Endothelial cell of umbilical vein (primary cell): Measurements from ENCODE around the gene SERPINI1. TPM values are rescaled to one million over a fixed set of nuclear protein-coding genes. Genes with fewer than 3 reads are reported as not detected.
A peak's percentile ranks its signal among the peaks of the same experiment; 100 is the strongest.

Experiments
- BruUV-seq: library from RNA; stranded (reverse); fragments of 400-500 nt; replicated peaks from 2 replicates; lab custom pipeline; 2021; lab: Mats Ljungman, UMichigan
- CTCF ChIA-PET: fragments of 300-600, 350-600 bp; sonication (Branson Sonifier 250); formaldehyde crosslinking; loops from one replicate; lab custom pipeline; 2021; ENCODE audit warnings: antibody characterized with exemption, inconsistent platforms; lab: Charles Lee
- POLR2A ChIA-PET: fragments of 300-600, 350-600 bp; sonication (Branson Sonifier 250); formaldehyde crosslinking; loops from one replicate; lab custom pipeline; 2021; ENCODE audit warnings: antibody characterized with exemption, inconsistent platforms; lab: Charles Lee
- DNase-seq: peaks from one replicate; pipeline ENCODE4 v3.0.0-alpha.2; 2011; ENCODE audit warnings: low read depth, low spot score
- FAIRE-seq: peaks from 2 replicates; lab custom pipeline; 2011; peaks lifted over from hg19 to GRCh38; lab: Jason Lieb, UNC
- H2AFZ ChIP-seq: 2 replicates; pipeline ENCODE4 v1.6.0; 2012; ENCODE audit warnings: low read depth, low read length, control low read depth, inconsistent platforms
- H3K27ac ChIP-seq: 2 replicates; pipeline ENCODE4 v1.5.1; 2011; ENCODE audit warnings: low read depth, mild to moderate bottlenecking, control low read depth, low read length, moderate library complexity; ENCODE audit not compliant: insufficient read depth
- H3K27me3 ChIP-seq, 2 experiments: 2 replicates each; pipeline versions ENCODE4 v1.6.0 to v1.6.1; 2011; ENCODE audit warnings: low read length in 2 of 2, mixed read lengths in 1 of 2; ENCODE audit not compliant: control insufficient read depth in 2 of 2, insufficient read depth in 2 of 2
- H3K36me3 ChIP-seq, 2 experiments: 2 replicates in 1 of 2; 3 replicates in 1 of 2; pipeline ENCODE4 v1.5.1; 2011; ENCODE audit warnings: low read length in 2 of 2, mild to moderate bottlenecking in 1 of 2, moderate library complexity in 1 of 2; ENCODE audit not compliant: control insufficient read depth in 2 of 2, insufficient read depth in 2 of 2; ENCODE audit errors: extremely low read depth in 1 of 2
- H3K4me1 ChIP-seq: 3 replicates; pipeline ENCODE4 v1.5.1; 2011; ENCODE audit warnings: mild to moderate bottlenecking, low read length; ENCODE audit not compliant: control insufficient read depth, insufficient read depth; ENCODE audit errors: extremely low read depth
- H3K4me2 ChIP-seq: 2 replicates; pipeline ENCODE4 v1.6.1; 2011; ENCODE audit warnings: low read length, control low read depth, mixed read lengths; ENCODE audit not compliant: insufficient read depth
- H3K4me3 ChIP-seq, 3 experiments: fragments of 200-600 bp in 1 of 3; sonication (generic), shearing (Covaris generic) in 1 of 3; replicated peaks in 1 of 3; 2 replicates each; pipeline ENCODE4 v1.5.1; 2011 to 2016; ENCODE audit warnings: control low read depth in 3 of 3, low read length in 3 of 3, mild to moderate bottlenecking in 2 of 3, inconsistent platforms in 1 of 3, low read depth in 1 of 3, moderate library complexity in 1 of 3; ENCODE audit not compliant: insufficient read depth in 1 of 3
- H3K79me2 ChIP-seq: 2 replicates; pipeline ENCODE4 v1.6.0; 2012; ENCODE audit warnings: low read length, inconsistent platforms; ENCODE audit not compliant: control insufficient read depth, insufficient read depth
- H3K9ac ChIP-seq: replicated peaks from 2 replicates; pipeline ENCODE3; 2011; ENCODE audit warnings: low read length, control low read depth; ENCODE audit not compliant: insufficient read depth; ENCODE audit errors: extremely low read depth
- H3K9me1 ChIP-seq: replicated peaks from 3 replicates; pipeline ENCODE4 v1.6.0; 2011; ENCODE audit warnings: mild to moderate bottlenecking, low read length; ENCODE audit not compliant: control insufficient read depth, insufficient read depth; ENCODE audit errors: extremely low read depth
- H3K9me3 ChIP-seq: replicated peaks from 2 replicates; pipeline ENCODE4 v1.5.1; 2012; ENCODE audit warnings: low read length, inconsistent platforms; ENCODE audit not compliant: control insufficient read depth, insufficient read depth
- H4K20me1 ChIP-seq: replicated peaks from 2 replicates; pipeline ENCODE3; 2011; ENCODE audit warnings: mild to moderate bottlenecking, low read length; ENCODE audit not compliant: control insufficient read depth, insufficient read depth; ENCODE audit errors: extremely low read depth
- CTCF ChIP-seq, 2 donors: IDR thresholded peaks; 1 replicate in 1 of 2; 2 replicates in 1 of 2; pipeline ENCODE4 v1.5.1; 2011; ENCODE audit warnings: low read length in 2 of 2, mild to moderate bottlenecking in 2 of 2, moderate library complexity in 2 of 2, control low read depth in 1 of 2, inconsistent platforms in 1 of 2, low read depth in 1 of 2; ENCODE audit not compliant: insufficient read depth in 1 of 2; ENCODE audit errors: extremely low read depth in 1 of 2
- EZH2 ChIP-seq: IDR thresholded peaks from 2 replicates; pipeline ENCODE4 v1.6.1; 2012; ENCODE audit warnings: borderline replicate concordance, low read depth, mild to moderate bottlenecking, moderate library complexity, low read length, inconsistent platforms; ENCODE audit not compliant: severe bottlenecking
- FOS ChIP-seq: IDR thresholded peaks from 2 replicates; pipeline ENCODE4 v1.6.1; 2011; ENCODE audit warnings: mild to moderate bottlenecking, low read length, moderate library complexity, borderline replicate concordance; ENCODE audit not compliant: insufficient read depth
- GATA2 ChIP-seq: IDR thresholded peaks from 2 replicates; pipeline ENCODE4 v1.7.0; 2011; ENCODE audit warnings: low read depth, mild to moderate bottlenecking, moderate library complexity, mixed read lengths, low read length; ENCODE audit not compliant: insufficient read length, insufficient read depth
- JUN ChIP-seq: IDR thresholded peaks from 2 replicates; pipeline ENCODE4 v1.6.1; 2011; ENCODE audit warnings: borderline replicate concordance, low read depth; ENCODE audit not compliant: insufficient read length, insufficient read depth
- MAX ChIP-seq: IDR thresholded peaks from 2 replicates; pipeline ENCODE4 v1.6.1; 2011; ENCODE audit not compliant: insufficient read depth, insufficient read length
- MYC ChIP-seq: IDR thresholded peaks from one replicate; pipeline ENCODE4 v1.6.1; 2011; ENCODE audit warnings: mild to moderate bottlenecking, low read depth, low read length
- POLR2A ChIP-seq: IDR thresholded peaks from 2 replicates; pipeline ENCODE4 v1.6.1; 2012; ENCODE audit warnings: low read depth, mild to moderate bottlenecking, control low read depth, low read length
- POLR2AphosphoS5 ChIP-seq: IDR thresholded peaks from 2 replicates; pipeline ENCODE4 v1.6.1; 2012; ENCODE audit warnings: low read depth, mild to moderate bottlenecking, control low read depth, low read length, moderate library complexity; ENCODE audit not compliant: insufficient read depth
- dilution Hi-C: fragments of 300-500 bp; cut with MboI; formaldehyde crosslinking; loops from one replicate; pipeline ENCODE4 v1.15.0; 2019; ENCODE audit warnings: low sequenced_read_pairs; ENCODE audit not compliant: extremely low pct_ligation_motif_present
- intact Hi-C: fragments of 100-400 bp; cut with micrococcal nuclease; formaldehyde crosslinking; loops from one replicate; pipeline ENCODE4 v1.10.0; 2022
- polyA plus RNA-seq, 4 experiments: library from polyadenylated mRNA; depleted of rRNA in 3 of 4; stranded (reverse) in 3 of 4; unstranded in 1 of 4; fragments of >200 nt; gene quantifications; 2 replicates each; pipeline versions ENCODE4 v1.2.1 to v1.2.3, GENCODE V29; 2011 to 2012; ENCODE audit warnings: missing spikeins in 1 of 4
- total RNA-seq: library from RNA; stranded (reverse); gene quantifications from 2 replicates; pipeline ENCODE4 v1.2.3, GENCODE V29; 2021

The SERPINI1 gene
- total and polyA plus RNA-seq, 2 donors (not counting 3 experiments of a cell fraction or from before 2014, with no cell fraction given) = 0.22 to 0.28 TPM

- no TSS peak for BruUV-seq
- Histone ChIP-seq H3K4me1 (no peaks in the 10 kb centered on the region), H3K27ac (no peak overlapping the region), H3K9me1 (no peaks in the 10 kb centered on the region), H3K4me2 (no peak overlapping the region), H3K27me3 (peaks cover 0 to 9% of the 10 kb centered on the region in 2 experiments), H2AFZ (no peak overlapping the region), H3K4me3 (no peak overlapping the region), H4K20me1 (no peaks in the 10 kb centered on the region), H3K79me2 (no peaks in the 10 kb centered on the region), H3K36me3 (no peaks in the 10 kb centered on the region), H3K9me3 (no peaks in the 10 kb centered on the region), H3K9ac (no peak overlapping the region)
- no peak for TF ChIP-seq MYC
- peak; percentile 26 to 52 for TF ChIP-seq CTCF (IDR thresholded peaks at IDR 0.05; ENCODE audit: extremely low read depth in 1 of 2, insufficient read depth in 1 of 2, low read depth in 1 of 2, low read length in 2 of 2)
- peak; percentile 47 for DNase-seq
- intact Hi-C loops = loop anchor here (1.0 kb wide), 1 partner anchor 361 kb away; the partner anchor contains the start of gene ZBBX
- dilution Hi-C loops = no loop called here
- ChIA-PET CTCF (interaction anchor here (0.9 to 1.8 kb wide), 18 partner anchors 8 to 1886 kb away, joined by 3 to 46 read pairs (median 4); partner anchors contain the start of gene ZBBX), POLR2A (no interaction called here)
- FAIRE-seq = peak; percentile 47
Observed at GRCh38 chr3:167740961-167741587, 5.6 kb downstream of the SERPINI1 start.

- no peak for FAIRE-seq
- Histone ChIP-seq H3K4me3 (no peak overlapping the region), H3K9ac (no peak overlapping the region), H3K36me3 (no peaks in the 10 kb centered on the region), H3K27me3 (peaks cover 0 to under 1% of the 10 kb centered on the region in 2 experiments), H3K4me1 (no peaks in the 10 kb centered on the region), H3K9me3 (no peaks in the 10 kb centered on the region), H3K27ac (no peak overlapping the region), H3K4me2 (no peak overlapping the region), H4K20me1 (no peaks in the 10 kb centered on the region), H3K9me1 (no peaks in the 10 kb centered on the region), H2AFZ (no peak overlapping the region), H3K79me2 (no peaks in the 10 kb centered on the region)
- ChIA-PET CTCF (interaction anchor here (1.3 to 1.7 kb wide), 2 partner anchors 362 to 364 kb away, joined by 6 to 7 read pairs; partner anchors contain the start of gene ZBBX), POLR2A (no interaction called here)
- BruUV-seq = no TSS peak
- dilution Hi-C loops (no loop called here), intact Hi-C loops (no loop called here)
- TF ChIP-seq FOS (no peak), POLR2A (no peak), EZH2 (no peak), JUN (no peak), POLR2AphosphoS5 (no peak), MYC (no peak), GATA2 (no peak), CTCF (IDR thresholded peaks at IDR 0.05; ENCODE audit: extremely low read depth in 1 of 2, insufficient read depth in 1 of 2, low read depth in 1 of 2, low read length in 2 of 2) (no peak), MAX (no peak)
- DNase-seq = no peak
Observed at GRCh38 chr3:167742338-167742737, 6.8 kb downstream of the SERPINI1 start.
